RWPE2 (cell line): ENCODE data around the gene IDH3G.
"Not testable (repeated sequence)": the region's sequence is repeated elsewhere in the genome, so short reads cannot be mapped to it uniquely, and the experiment has no call there.

Experiments used
- ATAC-seq: fragments of 200-7000 bp; cut with Tn5 transposase; 3 replicates; pipeline ENCODE4 v1.9.1; 2021; ENCODE audit warnings: low read depth
- DNase-seq: peaks from one replicate; pipeline ENCODE4 v3.0.0-alpha.2; 2020; ENCODE audit warnings: low spot score
- H3K27ac ChIP-seq: fragments of 450-650 bp; 2 replicates; pipeline ENCODE4 v1.5.1; 2017; ENCODE audit warnings: mild to moderate bottlenecking; ENCODE audit not compliant: poor library complexity, severe bottlenecking
- H3K27me3 ChIP-seq: fragments of 250-450 bp; sonication (Bioruptor Pico); 2 replicates; pipeline ENCODE4 v1.5.1; 2021; ENCODE audit warnings: mild to moderate bottlenecking, moderate library complexity; ENCODE audit not compliant: insufficient read depth, poor library complexity, severe bottlenecking
- H3K36me3 ChIP-seq: fragments of 250-450 bp; sonication (Bioruptor Pico); 2 replicates; pipeline ENCODE4 v1.5.1; 2020; ENCODE audit warnings: low read depth, mild to moderate bottlenecking, moderate library complexity
- H3K4me1 ChIP-seq: fragments of 250-450 bp; sonication (Bioruptor Pico); 2 replicates; pipeline ENCODE4 v1.5.1; 2021; ENCODE audit warnings: mild to moderate bottlenecking, moderate library complexity; ENCODE audit not compliant: insufficient read depth, poor library complexity, severe bottlenecking
- H3K4me3 ChIP-seq: fragments of 250-450 bp; sonication (Bioruptor Pico); 2 replicates; pipeline ENCODE4 v1.5.1; 2021; ENCODE audit warnings: mild to moderate bottlenecking, moderate library complexity; ENCODE audit not compliant: severe bottlenecking
- H3K9me3 ChIP-seq: fragments of 250-450 bp; sonication (Bioruptor Pico); 2 replicates; pipeline ENCODE4 v1.5.1; 2021; ENCODE audit warnings: mild to moderate bottlenecking, moderate library complexity; ENCODE audit not compliant: severe bottlenecking
- CTCF ChIP-seq: fragments of 450-650 bp; IDR thresholded peaks from one replicate; pipeline ENCODE4 v1.5.1; 2017; ENCODE audit warnings: mild to moderate bottlenecking, moderate library complexity; ENCODE audit not compliant: poor library complexity, severe bottlenecking

IDH3G gene

DNA sequence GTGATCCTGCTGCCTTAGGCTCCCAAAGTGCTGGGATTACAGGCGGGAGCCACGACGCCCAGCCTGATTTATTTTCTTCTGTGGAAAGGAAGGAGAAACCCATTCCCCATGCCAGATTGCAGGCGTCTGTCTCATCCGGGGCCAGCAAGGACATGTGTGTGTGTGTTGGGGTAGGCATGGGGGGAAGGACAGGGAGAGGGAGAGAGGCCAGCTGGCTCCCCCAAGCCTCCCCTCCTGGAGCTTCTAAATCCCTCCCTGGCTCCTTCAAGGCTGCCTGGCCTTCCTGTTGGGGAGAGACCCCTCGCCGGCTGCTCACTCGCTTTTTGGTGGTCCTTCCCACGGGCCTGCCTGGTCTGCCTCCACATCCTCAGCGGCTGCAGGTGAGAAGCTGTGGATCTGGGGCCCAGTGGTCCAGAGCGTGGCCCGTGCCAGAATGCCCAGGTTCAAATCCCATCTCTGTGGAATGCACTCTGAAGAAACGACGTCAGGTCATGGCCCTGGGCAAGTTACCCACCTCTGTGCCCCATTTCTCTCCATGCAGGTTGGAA, 31.5 kb downstream of the IDH3G start:
- no peak for TF ChIP-seq CTCF

DNA sequence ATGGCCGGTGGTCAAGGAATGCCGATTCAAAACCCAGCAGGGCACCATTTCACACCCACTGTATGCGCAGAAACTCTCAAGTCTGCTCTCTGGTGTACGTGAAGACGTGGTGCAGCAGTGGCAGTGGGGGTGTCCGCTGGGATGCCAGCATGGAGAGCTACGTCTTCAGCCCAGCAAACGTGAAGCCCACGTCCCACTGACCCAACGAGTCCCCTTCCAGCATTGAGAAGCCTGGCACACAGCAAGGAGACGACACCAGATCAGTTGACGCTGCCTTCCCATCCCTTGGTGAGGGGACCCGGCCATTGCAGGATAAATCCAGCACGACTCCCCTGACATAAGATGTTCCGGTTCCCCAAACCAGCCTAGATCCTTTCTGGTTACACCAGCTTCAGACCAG, 32.3 kb downstream of the IDH3G start:
- H3K4me1 ChIP-seq = no peaks in the 10 kb centered on the region
- ATAC-seq = no peak

More for the DNA sequence above, 31.5 kb downstream of the IDH3G start:
- H3K27ac ChIP-seq = no peak overlapping the region
- H3K4me3 ChIP-seq = no peak overlapping the region
- DNase-seq (no peak), ATAC-seq (no peak)
- H3K27me3 ChIP-seq = no peaks in the 10 kb centered on the region
- no peaks in the 10 kb centered on the region for H3K36me3 ChIP-seq
- H3K9me3 ChIP-seq = no peaks in the 10 kb centered on the region
- no peaks in the 10 kb centered on the region for H3K4me1 ChIP-seq

DNA sequence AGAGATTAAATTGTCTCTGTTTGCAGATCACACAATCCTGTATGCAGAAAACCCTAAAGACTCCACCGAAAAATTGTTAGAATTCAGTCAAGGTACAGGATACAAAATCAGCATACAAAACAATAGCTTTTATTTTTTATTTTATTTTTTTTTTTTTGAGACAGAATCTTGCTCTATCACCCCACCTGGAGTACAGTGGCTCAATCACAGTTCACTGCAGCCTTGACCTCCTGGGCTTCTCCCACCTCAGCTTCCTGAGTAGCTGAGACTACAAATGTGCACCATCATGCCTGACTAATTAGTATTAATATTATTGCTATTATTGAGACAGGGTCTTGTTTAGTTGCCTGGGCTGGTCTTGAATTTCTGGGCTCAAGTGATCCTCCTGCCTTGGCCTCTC, 39.0 kb downstream of the IDH3G start:
- no peak for TF ChIP-seq CTCF
- no peak for ATAC-seq

More for the DNA sequence above, 32.3 kb downstream of the IDH3G start:
- Histone ChIP-seq H3K27me3 (no peaks in the 10 kb centered on the region), H3K4me3 (no peak overlapping the region), H3K9me3 (no peaks in the 10 kb centered on the region), H3K27ac (no peak overlapping the region), H3K36me3 (no peaks in the 10 kb centered on the region)
- no peak for DNase-seq
- no peak for TF ChIP-seq CTCF

GRCh38 chrX:153750127-153750774, 43.9 kb downstream of the IDH3G start:
- ATAC-seq (no peak), DNase-seq (no peak)
- no peaks in the 10 kb centered on the region for H3K4me1 ChIP-seq
- TF ChIP-seq CTCF = no peak
- no peak overlapping the region for H3K4me3 ChIP-seq
- H3K9me3 ChIP-seq = no peaks in the 10 kb centered on the region
- H3K27ac ChIP-seq = no peak overlapping the region
- H3K36me3 ChIP-seq = no peaks in the 10 kb centered on the region
- no peaks in the 10 kb centered on the region for H3K27me3 ChIP-seq

More for the DNA sequence above, 39.0 kb downstream of the IDH3G start:
- Histone ChIP-seq H3K4me1 (no peaks in the 10 kb centered on the region), H3K36me3 (no peaks in the 10 kb centered on the region), H3K4me3 (no peak overlapping the region), H3K27me3 (no peaks in the 10 kb centered on the region), H3K9me3 (no peaks in the 10 kb centered on the region), H3K27ac (no peak overlapping the region)
- DNase-seq = no peak

- H3K27me3 ChIP-seq, H3K36me3 ChIP-seq, ATAC-seq, DNase-seq, H3K4me3 ChIP-seq, H3K9me3 ChIP-seq, H3K27ac ChIP-seq, H3K4me1 ChIP-seq: not testable (repeated sequence)
These were observed 45.2 kb downstream of the IDH3G start for GRCh38 chrX:153749017-153749416.

DNA sequence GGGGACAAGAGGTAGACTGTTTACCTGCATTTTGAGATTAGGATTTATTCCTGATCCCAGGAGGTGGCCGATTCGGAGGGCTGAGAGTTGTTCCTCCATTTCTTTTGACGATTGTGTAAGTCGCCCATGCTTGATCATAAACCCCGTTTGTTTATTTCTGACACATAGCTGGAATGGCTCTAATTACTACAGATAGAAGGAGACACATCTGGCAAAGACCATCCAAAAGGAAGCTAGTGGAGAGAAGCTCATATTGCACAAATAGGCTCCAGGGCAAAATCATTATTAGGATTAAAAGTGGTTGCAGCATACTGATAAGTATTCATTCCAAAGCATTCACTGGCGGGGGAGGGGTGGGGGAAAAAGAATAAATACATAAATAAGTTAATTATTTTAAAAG, 47.2 kb downstream of the IDH3G start:
- not testable (repeated sequence) for DNase-seq, H3K36me3 ChIP-seq, H3K27me3 ChIP-seq, H3K4me3 ChIP-seq, H3K9me3 ChIP-seq, H3K27ac ChIP-seq, ATAC-seq, H3K4me1 ChIP-seq
